SK-N-MC (cell line): ENCODE data around the gene GMFB.

ENCODE experiments used
- EZH2 ChIP-seq: fragments of 200-600 bp; sonication (generic); IDR thresholded peaks from one replicate; pipeline ENCODE4 v1.6.1; 2017; ENCODE audit warnings: antibody characterized with exemption
- FOXP2 ChIP-seq: optimal IDR thresholded peaks from 2 replicates; pipeline ENCODE3; 2011; ENCODE audit warnings: mild to moderate bottlenecking, moderate library complexity; ENCODE audit not compliant: insufficient read depth; ENCODE audit errors: extremely low read length, control extremely low read depth
- POLR2AphosphoS5 ChIP-seq: IDR thresholded peaks from 2 replicates; pipeline ENCODE4 v1.6.1; 2012; ENCODE audit warnings: mild to moderate bottlenecking, low read depth, low read length, borderline replicate concordance

DNA sequence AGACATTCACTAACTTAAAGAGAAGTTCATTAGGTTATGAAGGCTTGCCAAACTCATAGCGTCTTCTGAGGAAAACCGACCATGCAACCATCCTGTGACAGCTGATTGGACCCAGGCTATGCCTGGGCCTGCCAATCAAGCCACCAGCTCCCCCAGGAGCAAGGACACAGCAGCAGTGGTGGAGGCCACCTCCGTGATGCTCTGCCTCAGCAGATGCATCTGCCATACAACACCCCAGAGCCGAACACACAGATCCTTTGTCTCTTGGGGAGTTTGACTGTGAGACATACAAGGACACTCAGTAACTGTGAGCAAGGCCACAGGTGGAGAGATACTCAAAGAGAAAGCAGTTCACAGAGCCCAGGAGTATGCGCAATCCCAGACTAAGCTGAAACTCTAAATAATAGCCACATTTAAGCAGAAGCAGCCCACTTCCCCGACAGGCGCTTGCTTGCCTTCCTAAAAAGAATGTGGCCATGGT, 37.6 kb downstream of the GMFB start:
- TF ChIP-seq POLR2AphosphoS5 (no peak), EZH2 (no peak), FOXP2 (no peak)
